GM19328 (cell line): ENCODE data around the gene RIPPLY3.

Experiments
- ATAC-seq: cut with Tn5 transposase; IDR thresholded peaks from one replicate; pipeline ENCODE4 v1.9.1; 2021; ENCODE audit warnings: mild to moderate bottlenecking, moderate library complexity; ENCODE audit not compliant: unreplicated experiment

RIPPLY3 gene

DNA sequence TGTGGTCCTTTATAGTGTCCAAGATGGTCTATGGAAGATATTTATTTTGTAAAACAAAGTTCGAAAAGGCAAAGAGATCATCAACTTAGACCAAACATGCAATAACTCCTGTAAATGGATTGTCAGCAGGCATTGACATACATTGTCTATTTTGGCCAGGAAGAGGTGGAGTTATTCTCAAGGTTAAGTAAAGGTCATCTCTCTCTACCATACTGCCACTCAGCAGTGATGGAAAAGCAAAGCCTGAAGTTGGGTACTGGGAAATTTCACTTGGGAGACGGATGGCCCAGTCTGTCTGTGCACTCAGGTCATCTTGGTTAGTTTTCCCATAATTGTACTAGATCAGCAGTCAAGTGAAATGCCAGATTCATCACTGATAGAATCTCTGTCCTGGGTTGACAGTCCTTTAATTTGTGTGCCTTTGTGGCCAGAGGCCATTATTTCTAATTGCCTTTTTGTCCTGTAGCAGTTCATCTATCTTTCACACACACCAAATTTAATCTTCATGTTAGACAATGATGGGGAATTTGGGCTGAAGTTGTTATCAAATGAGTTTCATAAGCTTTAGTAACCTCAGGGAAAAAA is 48.9 kb downstream of the RIPPLY3 start:
- no peak for ATAC-seq

GRCh38 chr21:37057614-37058013 is 51.1 kb downstream of the RIPPLY3 start:
- ATAC-seq, result no peak

DNA sequence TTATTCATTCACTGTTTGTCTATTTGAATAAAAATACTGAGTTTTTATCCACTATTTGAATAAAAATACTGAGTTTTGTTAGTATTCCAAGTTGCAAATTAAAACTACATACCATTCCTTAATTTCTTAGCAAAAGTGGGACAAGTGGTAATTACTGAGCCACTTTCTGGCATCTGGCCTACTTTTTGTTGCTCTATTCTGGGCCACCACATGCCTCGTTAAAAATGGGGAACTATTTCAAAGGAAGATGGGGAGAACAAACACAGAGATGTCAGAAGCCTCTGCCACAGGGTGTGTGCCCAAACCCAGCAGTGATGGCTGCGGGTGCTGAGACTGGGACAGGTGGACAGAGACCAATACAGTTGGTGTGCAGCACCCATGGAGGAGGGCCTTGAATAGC is 51.8 kb downstream of the RIPPLY3 start:
- ATAC-seq, result no peak

DNA sequence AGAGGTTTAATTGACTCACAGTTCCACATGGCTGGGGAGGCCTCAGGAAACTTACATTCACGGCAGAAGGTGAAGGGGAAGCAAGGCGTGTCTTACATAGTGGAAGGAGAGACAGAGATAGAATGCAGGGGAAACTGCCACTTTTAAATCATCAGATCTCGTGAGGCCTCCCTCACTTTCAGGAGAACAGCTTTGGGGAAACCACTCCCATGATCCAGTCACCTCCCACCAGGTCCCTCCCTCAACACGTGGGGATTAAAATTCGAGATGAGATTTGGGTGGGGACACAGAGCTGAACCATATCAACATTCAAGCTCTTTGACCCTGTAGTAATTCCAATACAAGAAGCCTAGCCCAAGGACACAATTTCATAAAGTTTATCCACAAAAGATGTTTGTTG is 52.7 kb downstream of the RIPPLY3 start:
- no peak for ATAC-seq

- ATAC-seq, result no peak
Observed at GRCh38 chr21:37060296-37060695, 53.8 kb downstream of the RIPPLY3 start.

DNA sequence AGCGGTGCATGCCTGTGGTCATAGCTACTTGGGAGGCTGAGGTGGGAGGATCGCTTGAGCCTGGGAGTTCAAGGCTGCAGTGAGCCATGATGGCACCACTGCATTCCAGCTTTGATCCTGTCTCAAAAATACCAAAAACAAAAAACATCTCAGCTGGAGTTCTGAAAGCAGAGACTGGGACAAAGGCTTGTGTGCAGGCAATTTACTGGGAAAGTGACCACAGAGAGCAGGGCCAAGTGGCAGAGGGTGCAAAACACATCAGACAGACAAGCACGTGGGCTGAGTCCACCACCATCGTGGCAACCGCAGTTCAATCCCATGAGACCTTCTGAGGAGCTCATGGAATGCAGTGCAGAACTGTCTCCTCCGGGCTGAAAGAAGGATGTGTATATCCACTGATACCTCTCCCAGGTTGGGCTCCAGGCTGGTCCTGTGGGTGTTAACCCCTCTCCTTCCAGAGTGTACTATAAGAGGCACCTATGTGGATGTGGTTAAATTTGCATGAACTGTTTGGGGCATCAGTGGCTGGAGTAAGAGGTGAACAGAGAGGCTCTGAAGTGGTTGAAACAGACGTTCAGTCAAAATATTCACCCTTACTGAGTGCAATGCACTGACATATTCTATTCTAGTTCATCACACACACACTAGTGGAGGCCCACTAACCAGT is 55.6 kb downstream of the RIPPLY3 start:
- no peak for ATAC-seq

GRCh38 chr21:37062593-37062935 is 56.1 kb downstream of the RIPPLY3 start:
- ATAC-seq, result no peak

DNA sequence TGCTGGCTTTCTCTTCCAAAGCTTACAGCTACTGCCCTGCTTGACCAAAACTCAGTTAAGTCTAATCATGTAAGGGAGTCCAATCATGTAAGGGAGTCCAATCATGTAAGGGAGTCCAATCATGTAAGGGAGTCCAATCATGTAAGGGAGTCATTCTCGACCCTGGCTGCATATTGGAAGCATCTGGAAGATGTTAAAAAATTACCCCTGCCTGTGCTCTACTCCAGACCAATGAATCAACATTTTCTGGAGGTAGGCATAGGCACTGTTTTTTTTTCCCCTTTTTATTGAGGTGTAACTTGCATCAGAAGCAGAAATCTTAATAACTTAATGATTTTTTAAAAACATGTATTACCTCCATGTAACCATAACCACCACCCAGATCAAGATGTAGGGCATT is 56.9 kb downstream of the RIPPLY3 start:
- no peak for ATAC-seq

DNA sequence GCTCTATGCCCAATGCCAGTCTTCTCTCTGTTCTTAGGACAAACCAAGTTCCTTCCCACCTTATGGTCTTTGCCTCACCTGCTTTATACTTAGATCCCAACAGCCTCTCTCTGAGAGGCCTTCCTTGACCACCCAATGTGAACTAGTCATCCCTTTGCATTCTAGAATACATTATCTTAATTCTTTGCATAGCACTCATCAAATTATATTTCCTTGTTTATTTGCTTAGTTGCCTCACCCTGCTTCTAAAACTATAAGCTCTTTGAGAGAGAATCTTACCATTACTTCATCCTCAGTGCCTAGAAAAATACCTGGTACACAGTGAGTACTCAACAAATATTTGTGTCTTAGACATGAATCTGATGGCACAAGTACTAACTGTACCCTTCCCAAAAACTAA is 58.3 kb downstream of the RIPPLY3 start:
- no peak for ATAC-seq

DNA sequence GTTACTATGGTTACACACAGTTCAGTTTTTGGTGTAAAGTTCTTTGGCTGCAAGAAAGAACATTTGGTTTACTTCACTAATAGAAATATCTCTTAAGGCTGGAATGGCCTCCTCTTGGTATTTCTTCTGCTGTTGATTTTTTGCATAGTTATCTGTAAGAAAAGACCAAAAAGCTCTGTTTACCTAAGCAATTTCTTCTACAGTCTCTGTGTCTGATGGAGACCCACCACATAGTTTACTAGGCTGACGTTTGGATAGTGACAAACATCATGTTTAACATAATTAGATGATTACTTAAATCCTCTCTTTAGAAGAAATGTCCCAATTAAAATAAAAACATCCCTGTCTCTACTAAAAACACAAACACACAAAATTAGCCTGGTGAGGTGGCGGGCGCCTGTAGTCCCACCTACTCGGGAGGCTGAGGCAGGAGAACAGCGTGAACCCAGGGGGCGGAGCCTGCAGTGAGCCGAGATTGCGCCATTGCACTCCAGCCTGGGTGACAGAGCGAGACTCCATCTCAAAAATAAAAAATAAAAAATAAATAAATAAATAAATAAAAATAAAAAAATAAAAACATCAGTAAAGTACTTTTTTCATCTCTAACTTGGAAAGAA is 59.2 kb downstream of the RIPPLY3 start:
- no peak for ATAC-seq
